A673 (cell line): ENCODE measurements around the gene PPP2R5E. TPM values are rescaled to one million over a fixed set of nuclear protein-coding genes. Genes with fewer than 3 reads are reported as not detected.

Source experiments
- BruUV-seq: library from RNA; stranded (reverse); fragments of 400-500 nt; replicated peaks from 2 replicates; lab custom pipeline; 2021; lab: Mats Ljungman, UMichigan
- CTCF ChIA-PET: fragments of 300-600 bp; sonication (Branson Sonifier 250); formaldehyde crosslinking; loops from one replicate; lab custom pipeline; 2022; ENCODE audit warnings: antibody characterized with exemption; lab: Charles Lee
- POLR2A ChIA-PET: fragments of 300-600 bp; sonication (Branson Sonifier 250); formaldehyde crosslinking; loops from one replicate; lab custom pipeline; 2022; ENCODE audit warnings: antibody characterized with exemption; ENCODE audit not compliant: low non-redundant PET; lab: Charles Lee
- DNase-seq: peaks from one replicate; pipeline ENCODE4 v3.0.0-alpha.2; 2015; ENCODE audit warnings: low spot score
- H3K27ac ChIP-seq: fragments of 200-600 bp; sonication (generic); 2 replicates; pipeline ENCODE4 v1.5.1; 2016; ENCODE audit warnings: mixed run types, low read depth, mild to moderate bottlenecking, mixed read lengths, antibody characterized with exemption, low read length; ENCODE audit not compliant: poor library complexity, severe bottlenecking
- H3K27me3 ChIP-seq: fragments of 200-600 bp; sonication (generic); replicated peaks from 2 replicates; pipeline ENCODE4 v1.6.1; 2017; ENCODE audit warnings: mixed run types, low read depth, mild to moderate bottlenecking, mixed read lengths, antibody characterized with exemption, low read length; ENCODE audit not compliant: insufficient read depth, poor library complexity
- H3K36me3 ChIP-seq: fragments of 200-600 bp; sonication (generic); 2 replicates; pipeline ENCODE4 v1.6.1; 2016; ENCODE audit warnings: mixed run types, mild to moderate bottlenecking, mixed read lengths, antibody characterized with exemption, low read length; ENCODE audit not compliant: insufficient read depth, poor library complexity, severe bottlenecking
- H3K4me1 ChIP-seq: fragments of 200-600 bp; sonication (generic); 2 replicates; pipeline ENCODE4 v1.6.1; 2017; ENCODE audit warnings: mixed run types, mild to moderate bottlenecking, mixed read lengths, antibody characterized with exemption, low read length; ENCODE audit not compliant: insufficient read depth, poor library complexity, severe bottlenecking
- H3K4me3 ChIP-seq: fragments of 200-600 bp; sonication (generic); 2 replicates; pipeline ENCODE4 v1.5.1; 2016; ENCODE audit warnings: low read depth, mixed run types, mild to moderate bottlenecking, mixed read lengths, low read length; ENCODE audit not compliant: poor library complexity, severe bottlenecking
- H3K9me3 ChIP-seq: fragments of 200-600 bp; sonication (generic); 2 replicates; pipeline ENCODE4 v1.6.1; 2016; ENCODE audit warnings: mixed run types, low read depth, mild to moderate bottlenecking, mixed read lengths, antibody characterized with exemption, low read length; ENCODE audit not compliant: poor library complexity, severe bottlenecking
- EZH2 ChIP-seq: fragments of 200-600 bp; sonication (generic); IDR thresholded peaks from 2 replicates; pipeline ENCODE4 v1.6.1; 2017; ENCODE audit warnings: borderline replicate concordance, low read depth, mild to moderate bottlenecking, mixed read lengths, antibody characterized with exemption, low read length; ENCODE audit not compliant: poor library complexity, severe bottlenecking
- intact Hi-C: fragments of 100-400 bp; cut with micrococcal nuclease; formaldehyde crosslinking; loops from one replicate; pipeline ENCODE4 v1.10.0; 2022; ENCODE audit not compliant: unreplicated experiment
- total RNA-seq: library from RNA; stranded (reverse); gene quantifications from 2 replicates; pipeline ENCODE4 v1.2.3, GENCODE V29; 2021
- TF ChIP-seq, protein P1 (sequence below): fragments of 300-800, 200-600 bp; sonication (generic); conservative IDR thresholded peaks from 2 replicates; pipeline ENCODE4 v1.5.1; 2017; ENCODE audit warnings: low read depth, mild to moderate bottlenecking, antibody characterized with exemption, low read length, moderate library complexity, mixed read lengths

PPP2R5E gene
- total RNA-seq, 1 experiment from 2014 or later = 66.0 TPM

DNA sequence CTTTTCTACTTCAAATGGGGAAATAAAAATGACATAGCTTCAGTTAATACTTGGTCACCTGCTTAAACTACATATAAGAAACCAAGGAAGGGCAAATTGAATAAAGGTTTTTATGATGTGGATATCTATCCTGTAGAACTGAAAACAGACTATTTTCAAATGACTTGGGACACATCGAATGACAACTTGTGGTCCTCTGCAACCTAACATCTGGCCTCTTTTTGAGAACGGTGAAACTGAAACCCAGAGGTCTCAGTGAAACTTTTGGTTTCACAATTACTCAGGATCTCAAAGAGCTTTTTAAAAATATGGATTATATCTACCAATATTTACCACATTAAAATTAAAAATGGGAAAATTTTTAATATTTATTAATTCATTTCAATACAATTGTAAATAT is 65.2 kb downstream of the PPP2R5E start:
- ChIA-PET POLR2A (no interaction called here), CTCF (no interaction called here)
- no peaks in the 10 kb centered on the region for H3K36me3 ChIP-seq
- no peaks in the 10 kb centered on the region for H3K27me3 ChIP-seq
- no peaks in the 10 kb centered on the region for H3K9me3 ChIP-seq
- H3K4me3 ChIP-seq = no peak overlapping the region
- no peak overlapping the region for H3K27ac ChIP-seq
- no TSS peak for BruUV-seq
- TF ChIP-seq, protein P1, sequence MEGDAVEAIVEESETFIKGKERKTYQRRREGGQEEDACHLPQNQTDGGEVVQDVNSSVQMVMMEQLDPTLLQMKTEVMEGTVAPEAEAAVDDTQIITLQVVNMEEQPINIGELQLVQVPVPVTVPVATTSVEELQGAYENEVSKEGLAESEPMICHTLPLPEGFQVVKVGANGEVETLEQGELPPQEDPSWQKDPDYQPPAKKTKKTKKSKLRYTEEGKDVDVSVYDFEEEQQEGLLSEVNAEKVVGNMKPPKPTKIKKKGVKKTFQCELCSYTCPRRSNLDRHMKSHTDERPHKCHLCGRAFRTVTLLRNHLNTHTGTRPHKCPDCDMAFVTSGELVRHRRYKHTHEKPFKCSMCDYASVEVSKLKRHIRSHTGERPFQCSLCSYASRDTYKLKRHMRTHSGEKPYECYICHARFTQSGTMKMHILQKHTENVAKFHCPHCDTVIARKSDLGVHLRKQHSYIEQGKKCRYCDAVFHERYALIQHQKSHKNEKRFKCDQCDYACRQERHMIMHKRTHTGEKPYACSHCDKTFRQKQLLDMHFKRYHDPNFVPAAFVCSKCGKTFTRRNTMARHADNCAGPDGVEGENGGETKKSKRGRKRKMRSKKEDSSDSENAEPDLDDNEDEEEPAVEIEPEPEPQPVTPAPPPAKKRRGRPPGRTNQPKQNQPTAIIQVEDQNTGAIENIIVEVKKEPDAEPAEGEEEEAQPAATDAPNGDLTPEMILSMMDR = no peak
- no peak for TF ChIP-seq EZH2
- DNase-seq = no peak
- intact Hi-C loops = no loop called here
- peaks cover 22% of the 10 kb centered on the region for H3K4me1 ChIP-seq

DNA sequence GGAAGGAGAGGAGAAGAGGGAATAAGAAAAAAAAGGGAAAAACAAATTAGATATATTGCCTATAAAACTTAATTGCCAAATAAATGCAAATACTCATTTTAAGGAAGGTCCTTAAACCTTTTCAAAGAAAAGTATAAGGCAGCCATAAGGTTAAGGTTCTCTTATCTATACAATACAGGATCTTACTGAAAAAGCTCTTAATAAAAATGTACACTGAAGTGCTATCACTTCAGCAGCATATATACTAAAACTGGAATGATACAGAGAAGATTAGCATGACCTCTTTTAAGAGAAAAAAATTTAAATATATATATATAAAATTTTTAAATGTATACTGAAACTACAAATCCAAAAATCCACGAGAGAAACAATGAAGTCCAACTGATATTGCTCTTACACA is 65.6 kb downstream of the PPP2R5E start:
- intact Hi-C loops = no loop called here
- no peak overlapping the region for H3K27ac ChIP-seq
- H3K27me3 ChIP-seq = no peaks in the 10 kb centered on the region
- no TSS peak for BruUV-seq
- H3K4me1 ChIP-seq = peaks cover 27% of the 10 kb centered on the region
- DNase-seq = no peak
- no peaks in the 10 kb centered on the region for H3K36me3 ChIP-seq
- TF ChIP-seq, protein P1 = no peak
- H3K9me3 ChIP-seq = no peaks in the 10 kb centered on the region
- no peak overlapping the region for H3K4me3 ChIP-seq
- ChIA-PET CTCF (no interaction called here), POLR2A (no interaction called here)

DNA sequence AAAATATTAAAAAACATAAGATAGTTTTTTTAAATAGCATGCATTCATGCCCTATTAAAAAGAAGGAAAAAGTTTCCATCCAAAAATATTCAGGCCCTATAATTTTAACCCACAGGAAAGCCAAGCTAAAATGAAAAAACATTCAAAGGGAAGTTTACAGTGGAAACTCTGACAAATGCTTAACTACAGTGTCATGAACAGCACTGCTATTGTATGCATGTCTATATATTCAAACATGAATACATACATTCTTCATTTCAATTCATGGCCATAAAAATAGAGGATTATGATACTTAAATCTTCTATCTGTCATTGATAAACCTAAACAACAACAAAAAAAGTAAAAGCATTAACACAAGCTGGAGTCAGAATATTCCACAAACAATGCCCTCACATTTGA is 67.4 kb downstream of the PPP2R5E start:
- BruUV-seq = no TSS peak
- Histone ChIP-seq H3K27me3 (no peaks in the 10 kb centered on the region), H3K4me3 (no peak overlapping the region), H3K36me3 (no peaks in the 10 kb centered on the region), H3K4me1 (peaks cover 45% of the 10 kb centered on the region), H3K27ac (no peak overlapping the region), H3K9me3 (no peaks in the 10 kb centered on the region)
- TF ChIP-seq EZH2 = no peak
- TF ChIP-seq, protein P1 = no peak
- ChIA-PET POLR2A (no interaction called here), CTCF (no interaction called here)
- DNase-seq = no peak
- intact Hi-C loops = no loop called here
